DND-41 (cell line): ENCODE results near the gene ACOX3.
A peak's percentile ranks its signal among the peaks of the same experiment; 100 is the strongest.

Experiments
- ATAC-seq: fragments of 200-7000 bp; cut with Tn5 transposase; 3 replicates; pipeline ENCODE4 v1.9.1; 2021; ENCODE audit warnings: low read depth; ENCODE audit not compliant: insufficient read depth
- DNase-seq: peaks from one replicate; pipeline ENCODE4 v3.0.0-alpha.2; 2020
- H2AFZ ChIP-seq: 2 replicates; pipeline ENCODE4 v1.6.0; 2012; ENCODE audit warnings: low read depth, low read length
- H3K27ac ChIP-seq: 2 replicates; pipeline ENCODE4 v1.5.1; 2012; ENCODE audit warnings: low read length, inconsistent platforms
- H3K27me3 ChIP-seq: fragments of 200-600 bp; sonication (generic); 2 replicates; pipeline ENCODE4 v1.6.0; 2012; ENCODE audit warnings: low read length, mild to moderate bottlenecking, inconsistent platforms; ENCODE audit not compliant: insufficient read depth, poor library complexity
- H3K36me3 ChIP-seq: 2 replicates; pipeline ENCODE4 v1.5.1; 2012; ENCODE audit warnings: low read length, inconsistent platforms; ENCODE audit not compliant: insufficient read depth
- H3K4me1 ChIP-seq: 2 replicates; pipeline ENCODE4 v1.5.1; 2012; ENCODE audit warnings: mild to moderate bottlenecking, low read length; ENCODE audit not compliant: insufficient read depth
- H3K4me2 ChIP-seq: 2 replicates; pipeline ENCODE4 v1.6.0; 2012; ENCODE audit warnings: mild to moderate bottlenecking, moderate library complexity, low read length, inconsistent platforms; ENCODE audit not compliant: insufficient read depth
- H3K4me3 ChIP-seq, 2 experiments: fragments of 200-600 bp in 1 of 2; shearing (Covaris generic) in 1 of 2; 2 replicates each; pipeline ENCODE4 v1.5.1; 2012 to 2016; ENCODE audit warnings: inconsistent platforms in 2 of 2, low read length in 2 of 2, mild to moderate bottlenecking in 2 of 2, low read depth in 1 of 2, moderate library complexity in 1 of 2
- H3K79me2 ChIP-seq: 2 replicates; pipeline ENCODE4 v1.6.0; 2012; ENCODE audit warnings: low read length, inconsistent platforms; ENCODE audit not compliant: insufficient read depth
- H3K9ac ChIP-seq: 2 replicates; pipeline ENCODE4 v1.6.0; 2012; ENCODE audit warnings: low read depth, mild to moderate bottlenecking, inconsistent platforms, low read length, moderate library complexity
- H3K9me3 ChIP-seq: 2 replicates; pipeline ENCODE4 v1.5.1; 2012; ENCODE audit warnings: low read length, moderate library complexity, mild to moderate bottlenecking, inconsistent platforms; ENCODE audit not compliant: insufficient read depth, severe bottlenecking
- H4K20me1 ChIP-seq: 2 replicates; pipeline ENCODE4 v1.6.0; 2012; ENCODE audit warnings: low read length; ENCODE audit not compliant: insufficient read depth
- CTCF ChIP-seq: IDR thresholded peaks from 2 replicates; pipeline ENCODE4 v1.5.1; 2012; ENCODE audit warnings: borderline replicate concordance, low read length, moderate library complexity, mild to moderate bottlenecking; ENCODE audit not compliant: poor library complexity, severe bottlenecking; ENCODE audit errors: extremely low read depth
- EZH2 ChIP-seq: IDR thresholded peaks from 3 replicates; pipeline ENCODE4 v1.6.1; 2012; ENCODE audit warnings: borderline replicate concordance, low read depth, mild to moderate bottlenecking, moderate library complexity, low read length, inconsistent platforms; ENCODE audit not compliant: severe bottlenecking

ACOX3 gene

GRCh38 chr4:8355306-8355705, 85.2 kb downstream of the ACOX3 start:
- DNase-seq (no peak), ATAC-seq (no peak)

DNA sequence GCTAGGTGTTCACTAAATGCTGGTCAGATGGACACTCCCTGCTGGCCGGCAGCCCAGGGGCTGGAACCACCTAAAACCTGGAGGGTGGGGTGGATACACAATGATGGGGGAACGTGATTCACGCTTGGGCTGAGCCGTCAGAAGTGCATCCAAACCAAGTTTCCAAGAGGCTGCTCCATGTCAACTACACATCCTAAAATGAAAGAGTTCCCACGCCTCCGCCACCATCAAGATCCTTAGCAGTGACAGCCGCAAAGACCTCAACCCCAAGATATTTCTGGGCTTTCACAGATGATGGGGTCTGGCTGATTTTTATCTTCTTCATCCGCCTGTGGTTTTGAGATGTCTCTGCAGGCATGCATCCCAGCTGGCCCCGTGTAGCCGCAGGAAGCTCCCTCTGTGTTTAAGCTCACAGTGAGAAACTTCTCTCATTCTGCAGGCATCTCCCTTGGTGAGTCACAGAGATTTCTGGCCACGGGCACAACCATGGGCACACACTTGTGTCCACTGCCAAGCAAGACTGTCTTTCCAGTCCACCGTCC, 86.5 kb downstream of the ACOX3 start:
- Histone ChIP-seq H3K9ac (no peak overlapping the region), H3K4me3 (no peak overlapping the region), H4K20me1 (0 out of 2 replicates have a peak, but pooled peaks cover 2% of the 10 kb centered on the region), H3K4me1 (peaks cover 15% of the 10 kb centered on the region), H3K9me3 (no peaks in the 10 kb centered on the region), H3K27ac (no peak overlapping the region), H3K36me3 (no peaks in the 10 kb centered on the region), H3K27me3 (no peaks in the 10 kb centered on the region), H2AFZ (no peak overlapping the region), H3K79me2 (no peaks in the 10 kb centered on the region), H3K4me2 (no peak overlapping the region)
- DNase-seq, result peak; percentile 67
- ATAC-seq, result peak; percentile 81
- TF ChIP-seq EZH2 (no peak), CTCF (no peak)

More at GRCh38 chr4:8355306-8355705, 85.2 kb downstream of the ACOX3 start:
- Histone ChIP-seq H3K4me1 (peaks cover 15% of the 10 kb centered on the region), H3K36me3 (no peaks in the 10 kb centered on the region), H2AFZ (no peak overlapping the region), H3K9me3 (no peaks in the 10 kb centered on the region), H4K20me1 (0 out of 2 replicates have a peak, but pooled peaks cover 2% of the 10 kb centered on the region), H3K4me3 (no peak overlapping the region), H3K27me3 (no peaks in the 10 kb centered on the region), H3K27ac (no peak overlapping the region), H3K79me2 (no peaks in the 10 kb centered on the region), H3K4me2 (no peak overlapping the region), H3K9ac (no peak overlapping the region)
- TF ChIP-seq CTCF, result no peak
- no peak for TF ChIP-seq EZH2

DNA sequence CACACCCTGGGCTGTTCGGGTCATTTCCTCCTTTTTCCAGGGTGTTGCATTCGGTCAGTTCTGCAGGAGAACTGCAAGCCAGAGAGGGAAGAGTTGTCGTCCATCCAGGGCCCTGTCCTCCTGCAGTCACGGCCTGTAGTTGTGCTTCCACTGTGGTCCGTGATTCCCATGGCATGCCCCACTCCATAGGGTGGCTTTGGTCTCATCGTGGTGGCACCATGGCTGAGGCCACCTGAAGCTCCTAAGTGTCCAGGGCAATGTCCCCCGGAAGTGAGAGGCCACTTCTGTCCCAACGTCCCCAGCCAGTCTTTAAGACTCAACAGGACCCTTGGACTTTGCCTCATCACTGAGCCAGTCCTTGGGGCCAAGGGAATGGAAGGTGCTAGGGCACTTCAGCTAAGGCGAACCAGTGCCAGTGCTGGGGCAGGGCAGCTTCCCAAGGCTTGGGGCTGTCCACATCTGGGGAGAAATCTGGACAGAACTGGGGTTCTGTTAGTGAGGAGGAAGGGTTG, 87.3 kb downstream of the ACOX3 start:
- DNase-seq, result no peak
- H3K4me3 ChIP-seq, result no peak overlapping the region
- H3K4me1 ChIP-seq, result peaks cover 15% of the 10 kb centered on the region

More for the DNA sequence above, 87.3 kb downstream of the ACOX3 start:
- H3K79me2 ChIP-seq, result no peaks in the 10 kb centered on the region
- H3K27me3 ChIP-seq, result no peaks in the 10 kb centered on the region
- no peak for ATAC-seq
- H3K9me3 ChIP-seq, result no peaks in the 10 kb centered on the region
- no peak overlapping the region for H3K27ac ChIP-seq
- TF ChIP-seq CTCF (no peak), EZH2 (no peak)
- H3K4me2 ChIP-seq, result no peak overlapping the region
- no peak overlapping the region for H2AFZ ChIP-seq
- no peaks in the 10 kb centered on the region for H3K36me3 ChIP-seq
- H4K20me1 ChIP-seq, result 0 out of 2 replicates have a peak, but pooled peaks cover 2% of the 10 kb centered on the region
- no peak overlapping the region for H3K9ac ChIP-seq
